Heart left ventricle (tissue), 13 donors: ENCODE data around the gene SMIM21.

Experiments used
- POLR2A ChIP-seq, 2 donors: fragments of 450-650 bp; IDR thresholded peaks; one replicate each; pipeline ENCODE4 v1.6.1; 2017; ENCODE audit warnings: antibody characterized with exemption in 2 of 2, mild to moderate bottlenecking in 2 of 2, moderate library complexity in 2 of 2
- TF ChIP-seq, protein P1 (sequence below), 12 donors: fragments of 200-600 bp; sonication (generic) in 4 of 12; IDR thresholded peaks; one replicate each; pipeline versions ENCODE4 v1.5.0 to v1.8.0; 2018 to 2022; ENCODE audit warnings: antibody characterized with exemption in 12 of 12, mild to moderate bottlenecking in 5 of 12
- donor health status: ischemic (EF 13 %, LVEDD 7.1; RV severe dilation, severe dysfunction).
- donor health status: DM: no; HTN: yes; CAD: no.
- donor health status: DM: no; HTN: no; CAD: no.
- donor health status: ischemic (EF 25% LVEDD 6.9; RV normal size, moderate dysfunction).
- donor health status: ischemic (EF 25% LVEDD 5.7; RV mildly dilated, moderate dysfunction).
- donor health status: ischemic (EF 35%, LVEDD 5.7; RV mildly dilated, moderate dysfunction).
- donor health status: nonischemic (EF 11% LVEDD 7.7; RV severe dilation, severe dysfunction).
- donor health status: DM: yes; HTN: yes; CAD: no.
- donor health status: PGD.
- donor health status: ischemic (EF 29% LVEDD 5.4; RV normal size, mild dysfunction).
- donor health status: nonischemic (EF 23%, LVEDD 6.1; RV moderate dilation, normal function).

DNA sequence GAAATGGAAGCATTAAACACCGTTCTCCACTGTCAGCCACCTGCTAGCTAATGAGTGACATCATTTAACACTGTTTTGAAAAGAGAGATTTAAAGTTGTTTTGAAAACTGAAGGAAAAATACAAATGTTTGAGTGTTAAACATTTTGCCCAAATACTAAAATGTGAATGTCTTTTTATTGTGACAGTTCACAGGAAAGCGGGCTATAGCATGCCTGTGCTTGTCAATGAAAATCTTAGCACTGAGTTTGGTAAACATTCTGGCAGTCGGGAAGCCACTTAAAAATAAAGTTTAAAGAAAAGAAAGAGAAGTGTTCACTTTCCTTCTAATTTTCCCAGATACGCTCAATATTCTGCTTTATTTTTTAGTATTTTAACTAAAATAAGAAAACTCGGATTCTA is 40.3 kb upstream of the SMIM21 start:
- TF ChIP-seq, protein P1, sequence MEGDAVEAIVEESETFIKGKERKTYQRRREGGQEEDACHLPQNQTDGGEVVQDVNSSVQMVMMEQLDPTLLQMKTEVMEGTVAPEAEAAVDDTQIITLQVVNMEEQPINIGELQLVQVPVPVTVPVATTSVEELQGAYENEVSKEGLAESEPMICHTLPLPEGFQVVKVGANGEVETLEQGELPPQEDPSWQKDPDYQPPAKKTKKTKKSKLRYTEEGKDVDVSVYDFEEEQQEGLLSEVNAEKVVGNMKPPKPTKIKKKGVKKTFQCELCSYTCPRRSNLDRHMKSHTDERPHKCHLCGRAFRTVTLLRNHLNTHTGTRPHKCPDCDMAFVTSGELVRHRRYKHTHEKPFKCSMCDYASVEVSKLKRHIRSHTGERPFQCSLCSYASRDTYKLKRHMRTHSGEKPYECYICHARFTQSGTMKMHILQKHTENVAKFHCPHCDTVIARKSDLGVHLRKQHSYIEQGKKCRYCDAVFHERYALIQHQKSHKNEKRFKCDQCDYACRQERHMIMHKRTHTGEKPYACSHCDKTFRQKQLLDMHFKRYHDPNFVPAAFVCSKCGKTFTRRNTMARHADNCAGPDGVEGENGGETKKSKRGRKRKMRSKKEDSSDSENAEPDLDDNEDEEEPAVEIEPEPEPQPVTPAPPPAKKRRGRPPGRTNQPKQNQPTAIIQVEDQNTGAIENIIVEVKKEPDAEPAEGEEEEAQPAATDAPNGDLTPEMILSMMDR (IDR thresholded peaks at IDR 0.05), result no peak
- no peak for TF ChIP-seq POLR2A (IDR thresholded peaks at IDR 0.05)
